Neural progenitor cell (in vitro differentiated cells): ENCODE results near the gene RPL18. TPM values are rescaled to one million over a fixed set of nuclear protein-coding genes. Genes with fewer than 3 reads are reported as not detected.

ENCODE experiments used
- DNase-seq: peaks from one replicate; pipeline ENCODE4 v3.0.0-alpha.2; 2016; ENCODE audit warnings: low spot score
- H2AFZ ChIP-seq: fragments of 200-600 bp; sonication (generic); replicated peaks from 2 replicates; pipeline ENCODE4 v1.6.1; 2016; ENCODE audit warnings: antibody characterized with exemption
- H3F3A ChIP-seq: fragments of 200-600 bp; sonication (generic); 2 replicates; pipeline ENCODE4 v1.6.1; 2016; ENCODE audit warnings: antibody characterized with exemption, low read depth
- H3K27ac ChIP-seq: fragments of 200-600 bp; sonication (generic); 2 replicates; pipeline ENCODE4 v1.5.1; 2016; ENCODE audit warnings: mild to moderate bottlenecking
- H3K27me3 ChIP-seq: fragments of 200-600 bp; sonication (generic); 2 replicates; pipeline ENCODE4 v1.6.1; 2016; ENCODE audit warnings: mild to moderate bottlenecking, moderate library complexity
- H3K36me3 ChIP-seq: fragments of 200-600 bp; sonication (generic); 2 replicates; pipeline ENCODE4 v1.5.1; 2016
- H3K4me1 ChIP-seq: fragments of 200-600 bp; sonication (generic); 2 replicates; pipeline ENCODE4 v1.6.1; 2016; ENCODE audit warnings: mixed run types
- H3K4me2 ChIP-seq: fragments of 200-600 bp; sonication (generic); 2 replicates; pipeline ENCODE4 v1.6.1; 2016
- H3K4me3 ChIP-seq: fragments of 200-600 bp; sonication (generic); 2 replicates; pipeline ENCODE4 v1.5.1; 2016
- H3K79me2 ChIP-seq: fragments of 200-600 bp; sonication (generic); 2 replicates; pipeline ENCODE4 v1.6.1; 2016; ENCODE audit warnings: low read depth
- H3K9ac ChIP-seq: fragments of 200-600 bp; sonication (generic); 2 replicates; pipeline ENCODE4 v1.6.1; 2016
- H3K9me3 ChIP-seq: fragments of 200-600 bp; sonication (generic); 2 replicates; pipeline ENCODE4 v1.5.1; 2016; ENCODE audit warnings: low read depth
- H4K20me1 ChIP-seq: fragments of 200-600 bp; sonication (generic); 2 replicates; pipeline ENCODE4 v1.6.1; 2016; ENCODE audit warnings: low read depth
- H3K27ac Mint-ChIP-seq: 3 replicates; pipeline ENCODE4 v1.8.0; 2021; ENCODE audit warnings: mixed read lengths
- H3K27me3 Mint-ChIP-seq: 2 replicates; pipeline ENCODE4 v1.8.0; 2022; ENCODE audit warnings: low read depth, mild to moderate bottlenecking, inconsistent platforms, moderate library complexity, mixed read lengths; ENCODE audit not compliant: insufficient read depth
- H3K36me3 Mint-ChIP-seq: 3 replicates; pipeline ENCODE4 v1.8.0; 2021; ENCODE audit warnings: mixed read lengths
- H3K4me1 Mint-ChIP-seq: 3 replicates; pipeline ENCODE4 v1.8.0; 2021; ENCODE audit warnings: mixed read lengths
- H3K4me3 Mint-ChIP-seq: 3 replicates; pipeline ENCODE4 v1.8.0; 2021; ENCODE audit warnings: mild to moderate bottlenecking, moderate library complexity, mixed read lengths
- H3K9me3 Mint-ChIP-seq: 3 replicates; pipeline ENCODE4 v1.8.0; 2020; ENCODE audit warnings: mixed read lengths
- CTCF ChIP-seq: fragments of 200-600 bp; sonication (generic); IDR thresholded peaks from 2 replicates; pipeline ENCODE4 v1.5.1; 2017; ENCODE audit warnings: antibody characterized with exemption, mild to moderate bottlenecking
- EZH2 ChIP-seq: fragments of 200-600 bp; sonication (generic); IDR thresholded peaks from 2 replicates; pipeline ENCODE4 v1.6.1; 2017; ENCODE audit warnings: antibody characterized with exemption, mild to moderate bottlenecking, moderate library complexity
- EZH2phosphoT487 ChIP-seq: fragments of 200-600 bp; sonication (generic); IDR thresholded peaks from 2 replicates; pipeline ENCODE4 v1.6.1; 2017; ENCODE audit warnings: antibody characterized with exemption
- total RNA-seq: library from RNA; depleted of rRNA; stranded (reverse); fragments of >200 nt; gene quantifications from 2 replicates; pipeline ENCODE4 v1.2.3, GENCODE V29; 2015; ENCODE audit warnings: low replicate concordance

The RPL18 gene
- total RNA-seq, 1 donor from 2014 or later: 1,962 TPM

DNA sequence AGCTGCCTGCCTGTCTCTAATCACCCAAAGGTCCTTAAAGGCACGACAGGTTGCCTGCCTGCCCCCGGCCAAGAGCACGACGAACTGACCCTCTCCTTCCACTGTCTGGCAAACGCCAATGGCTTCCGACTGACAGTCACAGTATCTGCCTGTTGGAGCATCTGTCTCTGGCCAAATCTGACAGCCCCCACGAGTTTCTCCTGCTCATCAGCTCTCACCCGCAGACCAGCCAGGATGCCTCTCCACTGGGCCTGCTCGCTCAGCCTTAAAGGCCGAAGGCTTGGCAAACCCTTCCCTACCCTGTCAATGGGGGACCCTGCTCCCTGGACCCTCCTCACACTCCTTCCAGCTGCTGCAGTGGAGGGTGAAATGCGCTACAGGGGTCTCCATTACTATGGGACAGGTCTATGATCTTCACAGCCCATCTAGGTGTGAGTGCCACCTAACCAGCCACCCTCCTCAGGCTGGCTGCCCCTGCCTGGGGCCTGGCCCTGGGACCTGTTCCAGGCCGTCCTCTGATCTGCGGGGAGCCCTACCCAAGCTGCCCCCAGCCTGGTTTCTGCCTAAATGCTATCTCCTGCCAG is 5.0 kb downstream of the RPL18 start:
- peaks cover 15% of the 10 kb centered on the region for H3K36me3 Mint-ChIP-seq
- TF ChIP-seq EZH2 (no peak), CTCF (no peak), EZH2phosphoT487 (no peak)
- peak overlapping the region; percentile 72 for H3K4me3 Mint-ChIP-seq
- peaks cover 33% of the 10 kb centered on the region for H3K79me2 ChIP-seq
- H3K9me3 ChIP-seq: no peaks in the 10 kb centered on the region
- H3K4me1 ChIP-seq: peaks cover 41% of the 10 kb centered on the region
- DNase-seq: no peak
- no peaks in the 10 kb centered on the region for H3K36me3 ChIP-seq
- H3K27ac Mint-ChIP-seq: peak overlapping the region; percentile 95
- peaks cover 6% of the 10 kb centered on the region for H3K27me3 Mint-ChIP-seq
- H3F3A ChIP-seq: peaks cover 53% of the 10 kb centered on the region
- no peak overlapping the region for H3K4me3 ChIP-seq
- no peak overlapping the region for H3K9ac ChIP-seq
- H3K27me3 ChIP-seq: no peaks in the 10 kb centered on the region
- H3K4me1 Mint-ChIP-seq: peaks cover 30% of the 10 kb centered on the region
- peak overlapping the region; percentile 91 for H3K27ac ChIP-seq
- H4K20me1 ChIP-seq: peaks cover 46% of the 10 kb centered on the region
- peak overlapping the region; percentile 76 for H3K4me2 ChIP-seq
- H3K9me3 Mint-ChIP-seq: no peaks in the 10 kb centered on the region
- no peak overlapping the region for H2AFZ ChIP-seq

DNA sequence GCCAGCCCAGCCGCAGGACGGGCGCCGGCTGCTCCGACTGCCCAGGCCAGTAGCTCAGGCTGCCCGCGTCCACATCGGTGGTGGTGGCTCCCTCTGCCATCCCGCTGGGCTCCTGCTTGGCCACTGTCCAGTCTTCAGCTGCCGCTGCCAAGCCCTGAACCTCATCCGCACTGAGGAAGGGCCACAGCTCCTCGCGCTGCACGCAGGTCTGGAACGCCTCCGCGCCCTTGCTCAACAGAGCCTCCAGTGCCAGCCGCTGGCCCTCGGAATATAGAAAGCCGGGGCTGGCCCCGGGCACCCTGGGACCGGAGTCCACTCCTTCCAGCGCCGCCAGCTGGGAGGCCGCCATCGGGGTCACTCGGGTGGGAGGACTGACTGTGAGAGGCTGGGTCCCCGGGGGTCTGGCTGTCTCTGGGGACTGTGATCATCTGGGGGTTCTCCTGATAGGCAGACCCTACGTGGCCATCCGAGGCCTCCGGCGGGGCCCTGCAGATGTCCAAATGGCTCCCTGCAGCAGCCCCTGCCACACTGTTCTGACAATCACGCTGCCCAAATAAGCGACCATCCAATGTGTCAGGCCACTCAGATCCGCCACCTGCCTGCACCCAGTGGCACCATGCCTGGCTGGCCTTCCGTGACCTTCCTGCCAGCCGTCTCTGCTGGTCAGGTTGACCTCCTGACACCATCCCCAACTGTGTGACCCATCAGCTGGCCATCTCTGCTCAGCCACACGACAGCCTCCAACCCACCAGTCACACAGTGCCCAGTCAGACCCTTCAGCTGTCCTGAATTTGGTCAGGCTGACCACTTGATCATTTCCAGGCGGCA is 5.7 kb downstream of the RPL18 start:
- peaks cover 4% of the 10 kb centered on the region for H3K27me3 Mint-ChIP-seq
- Histone ChIP-seq H3K4me1 (peaks cover 41% of the 10 kb centered on the region), H3K27me3 (no peaks in the 10 kb centered on the region), H4K20me1 (peaks cover 41% of the 10 kb centered on the region), H3K4me3 (no peak overlapping the region), H2AFZ (no peak overlapping the region), H3K4me2 (no peak overlapping the region), H3F3A (peaks cover 47% of the 10 kb centered on the region), H3K36me3 (no peaks in the 10 kb centered on the region), H3K79me2 (peaks cover 26% of the 10 kb centered on the region), H3K9me3 (no peaks in the 10 kb centered on the region), H3K27ac (no peak overlapping the region), H3K9ac (no peak overlapping the region)
- TF ChIP-seq EZH2phosphoT487 (no peak), CTCF (no peak), EZH2 (no peak)
- DNase-seq: no peak
- peak overlapping the region; percentile 72 for H3K4me3 Mint-ChIP-seq
- H3K9me3 Mint-ChIP-seq: no peaks in the 10 kb centered on the region
- peak overlapping the region; percentile 95 for H3K27ac Mint-ChIP-seq
- H3K36me3 Mint-ChIP-seq: peaks cover 11% of the 10 kb centered on the region
- H3K4me1 Mint-ChIP-seq: peaks cover 25% of the 10 kb centered on the region

DNA sequence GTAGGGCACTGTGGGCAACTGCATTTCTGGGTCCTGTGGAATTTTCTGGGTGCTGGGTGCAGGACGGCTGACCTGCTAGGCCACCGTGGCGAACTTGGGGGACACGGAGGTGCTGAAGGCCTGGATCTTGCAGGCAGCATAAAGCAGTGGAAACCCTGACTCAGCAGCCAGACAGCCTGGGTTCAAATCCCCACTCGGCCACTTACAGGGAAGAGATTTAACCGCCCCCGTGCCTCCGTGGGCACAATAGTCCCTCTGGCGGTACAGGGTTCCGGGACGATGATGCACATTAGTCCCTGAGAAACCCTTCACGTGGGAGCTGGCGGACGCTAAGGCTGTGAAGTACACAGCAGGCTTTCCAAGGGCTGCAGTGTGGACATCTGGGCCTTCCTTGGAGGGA is 7.1 kb downstream of the RPL18 start:
- H3K27me3 ChIP-seq: no peaks in the 10 kb centered on the region
- H2AFZ ChIP-seq: no peak overlapping the region

More for the DNA sequence above, 7.1 kb downstream of the RPL18 start:
- H3K36me3 Mint-ChIP-seq: peaks cover 8% of the 10 kb centered on the region
- H3K9me3 Mint-ChIP-seq: no peaks in the 10 kb centered on the region
- TF ChIP-seq CTCF (no peak), EZH2phosphoT487 (no peak), EZH2 (no peak)
- no peak overlapping the region for H3K9ac ChIP-seq
- H3K27me3 Mint-ChIP-seq: peaks cover 4% of the 10 kb centered on the region
- peak overlapping the region; percentile 29 for H3K27ac Mint-ChIP-seq
- H3K79me2 ChIP-seq: peaks cover 12% of the 10 kb centered on the region
- H3K4me3 Mint-ChIP-seq: no peak overlapping the region
- peaks cover 30% of the 10 kb centered on the region for H3K4me1 ChIP-seq
- no peaks in the 10 kb centered on the region for H3K36me3 ChIP-seq
- no peaks in the 10 kb centered on the region for H3K9me3 ChIP-seq
- DNase-seq: no peak
- H3F3A ChIP-seq: peaks cover 33% of the 10 kb centered on the region
- no peak overlapping the region for H3K4me2 ChIP-seq
- H3K27ac ChIP-seq: no peak overlapping the region
- peaks cover 27% of the 10 kb centered on the region for H4K20me1 ChIP-seq
- no peak overlapping the region for H3K4me3 ChIP-seq
- peaks cover 16% of the 10 kb centered on the region for H3K4me1 Mint-ChIP-seq
